HS-5 (cell line): ENCODE measurements around the gene SLC25A18.
"Not testable (repeated sequence)": the region's sequence is repeated elsewhere in the genome, so short reads cannot be mapped to it uniquely, and the experiment has no call there.

ENCODE experiments used
- DNase-seq: peaks from one replicate; pipeline ENCODE4 v3.0.0-alpha.2; 2012; ENCODE audit warnings: low read depth

The SLC25A18 gene

GRCh38 chr22:17607891-17608521 lies 44.7 kb downstream of the SLC25A18 start:
- no peak for DNase-seq

GRCh38 chr22:17612057-17612456 lies 48.8 kb downstream of the SLC25A18 start:
- DNase-seq: peak; percentile 13

GRCh38 chr22:17613280-17613679 lies 50.0 kb downstream of the SLC25A18 start:
- no peak for DNase-seq

GRCh38 chr22:17627961-17628405 lies 64.7 kb downstream of the SLC25A18 start:
- no peak for DNase-seq

GRCh38 chr22:17628406-17629172 lies 65.3 kb downstream of the SLC25A18 start, which contains the start of gene ATP6V1E1:
ATP6V1E1 (minus strand) TSS chr22:17628749; CDS start chr22:17628635, 114 bp downstream.
- DNase-seq: peak; percentile 84

GRCh38 chr22:17629173-17629489 lies 65.8 kb downstream of the SLC25A18 start:
- no peak for DNase-seq

- no peak for DNase-seq
Observed at GRCh38 chr22:17629641-17630040, 66.3 kb downstream of the SLC25A18 start.

- DNase-seq: no peak
Observed at GRCh38 chr22:17631076-17631565, 67.8 kb downstream of the SLC25A18 start.

GRCh38 chr22:17633217-17633997 lies 70.1 kb downstream of the SLC25A18 start:
- peak; percentile 89 for DNase-seq

- no peak for DNase-seq
Observed at GRCh38 chr22:17633998-17634323, 70.7 kb downstream of the SLC25A18 start.

GRCh38 chr22:17634696-17635095 lies 71.4 kb downstream of the SLC25A18 start:
- no peak for DNase-seq

GRCh38 chr22:17636850-17637249 lies 73.6 kb downstream of the SLC25A18 start:
- DNase-seq: not testable (repeated sequence)

GRCh38 chr22:17637490-17638181 lies 74.3 kb downstream of the SLC25A18 start:
- DNase-seq: no peak

- no peak for DNase-seq
Observed at GRCh38 chr22:17638182-17638431, 74.8 kb downstream of the SLC25A18 start.

GRCh38 chr22:17638432-17639246 lies 75.3 kb downstream of the SLC25A18 start, which contains the start of gene BCL2L13:
BCL2L13 (plus strand) TSS chr22:17638757; CDS start chr22:17655712, 16,955 bp downstream.
- peak; percentile 78 for DNase-seq

- peak; percentile 6 for DNase-seq
Observed at GRCh38 chr22:17639247-17639741, 76.0 kb downstream of the SLC25A18 start.
